ENCODE results near the gene CALU.

CALU gene

DNA sequence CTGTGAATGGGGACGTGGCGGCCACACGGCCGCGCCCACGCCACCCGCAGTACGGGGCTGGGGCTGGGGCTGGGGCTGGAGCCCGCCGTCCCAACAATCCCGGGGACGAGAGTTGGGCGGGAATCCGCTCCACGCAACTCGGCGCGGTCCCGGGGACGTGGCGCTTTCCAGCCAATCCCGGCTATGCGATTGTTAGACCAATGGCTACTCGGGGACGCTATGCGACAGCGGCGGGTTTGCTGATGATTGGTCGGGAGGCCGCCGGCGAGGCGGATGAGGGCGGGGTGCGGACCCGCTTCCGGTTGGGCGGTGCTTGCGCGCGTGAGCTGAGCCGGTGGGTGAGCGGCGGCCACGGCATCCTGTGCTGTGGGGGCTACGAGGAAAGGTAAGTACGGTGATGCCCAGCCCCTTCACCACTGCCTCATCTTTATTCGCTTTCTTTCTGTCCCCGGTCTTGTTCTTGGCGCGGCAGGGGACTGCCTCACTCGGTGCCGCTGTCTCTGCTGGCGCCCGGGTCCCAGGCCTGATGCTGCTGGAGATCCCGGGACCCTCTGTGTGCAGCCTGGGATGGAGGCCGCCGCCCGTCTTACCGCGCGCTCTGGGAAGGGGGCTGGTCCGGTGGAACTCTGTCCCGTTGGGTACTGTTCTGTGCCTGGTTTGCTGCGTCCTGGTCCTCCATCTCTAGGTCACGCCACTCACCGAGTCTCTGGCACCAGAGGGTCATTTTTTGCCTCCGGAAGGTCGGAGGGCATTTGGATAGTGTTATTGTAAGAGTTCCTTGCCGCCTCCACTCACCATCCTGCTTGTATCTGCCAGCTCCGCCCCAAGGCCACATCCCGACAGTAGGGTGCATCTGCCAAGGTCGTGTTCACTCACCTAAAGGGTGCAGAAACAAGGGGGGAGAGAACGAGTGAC, at the start of gene CALU:
CALU (plus strand) TSS at position 312 of the 915 bp plus-strand sequence. CDS start 9,225 bp downstream, outside the sequence.
- peak; percentile 96 for DNase-seq (ENCODE audit: low spot score)

GRCh38 chr7:128691227-128691626, 47.9 kb upstream of the CALU start:
- no peak for DNase-seq (ENCODE audit: low spot score)

- no peak for DNase-seq (ENCODE audit: low spot score)
These were observed 46.4 kb upstream of the CALU start for GRCh38 chr7:128692623-128693270.

GRCh38 chr7:128693373-128694015, 45.7 kb upstream of the CALU start:
- no peak for DNase-seq (ENCODE audit: low spot score)

DNA sequence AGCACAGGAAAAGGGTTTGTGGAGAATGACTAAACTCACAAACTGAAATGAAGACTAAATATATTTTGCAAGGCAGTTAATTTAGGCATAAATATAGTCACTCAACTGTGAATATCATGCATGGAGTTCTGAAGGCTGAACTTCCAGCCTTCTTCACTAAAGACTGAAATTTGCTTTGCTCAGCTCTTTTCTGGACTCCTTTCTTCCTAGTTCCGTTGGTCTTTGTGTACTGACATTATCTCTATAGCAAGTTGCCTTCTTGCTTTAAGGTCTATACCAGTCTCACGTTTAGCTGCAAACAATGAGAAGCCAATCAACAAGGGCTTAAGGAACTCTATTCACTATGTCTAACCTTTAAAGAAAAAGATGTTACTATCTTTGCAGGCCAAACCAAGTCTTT, 44.4 kb upstream of the CALU start:
- DNase-seq (ENCODE audit: low spot score) = no peak

DNA sequence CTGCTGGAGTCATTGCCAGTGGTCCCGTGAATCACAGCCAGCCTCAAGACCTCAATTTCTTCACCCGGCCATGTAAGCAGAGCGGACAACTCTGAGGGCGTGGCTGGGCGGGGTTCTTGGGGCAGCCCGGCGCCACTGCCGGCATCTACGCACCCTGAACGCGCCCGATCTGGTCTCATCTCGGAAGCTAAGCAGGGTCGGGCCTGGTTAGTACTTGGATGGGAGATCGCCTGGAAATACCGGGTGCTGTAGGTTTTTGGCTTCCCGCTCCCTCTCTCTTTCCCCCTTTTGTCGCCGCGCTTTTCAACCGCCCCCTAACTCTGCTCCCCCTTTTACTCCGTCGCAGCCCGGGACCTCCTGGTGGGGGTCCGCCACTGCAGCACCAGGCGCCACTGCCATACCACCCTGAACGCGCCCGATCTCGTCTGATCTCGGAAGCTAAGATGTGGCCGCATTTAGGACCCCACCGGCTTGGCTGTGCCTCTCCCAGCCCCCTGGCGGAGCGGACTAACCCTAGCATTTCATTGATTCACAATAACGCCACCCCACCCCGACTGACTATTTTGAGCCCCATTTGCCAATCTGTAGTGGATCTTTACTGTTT, 41.8 kb upstream of the CALU start:
- DNase-seq (ENCODE audit: low spot score) = no peak

GRCh38 chr7:128699196-128699712, 39.9 kb upstream of the CALU start:
- no peak for DNase-seq (ENCODE audit: low spot score)

DNA sequence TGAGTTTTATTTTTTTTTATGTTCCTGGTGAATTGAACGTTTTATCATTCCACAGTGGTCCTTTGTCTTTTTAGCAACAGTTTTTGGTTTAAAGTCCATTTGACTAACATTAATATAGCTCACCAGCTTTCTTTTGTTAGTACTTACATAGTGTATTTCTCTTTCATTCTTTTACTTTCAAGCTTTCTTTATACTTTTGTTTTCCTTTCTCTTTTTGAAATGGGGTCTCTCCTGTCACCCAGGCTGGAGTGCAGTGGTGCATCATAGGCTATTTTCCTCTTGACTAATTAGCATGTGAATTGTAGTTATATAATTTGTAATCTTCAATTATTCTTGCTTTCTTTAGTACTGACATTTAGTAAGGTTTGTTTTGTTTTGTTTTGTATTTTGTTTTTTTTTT, 39.3 kb upstream of the CALU start:
- no peak for DNase-seq (ENCODE audit: low spot score)

- DNase-seq (ENCODE audit: low spot score) = no peak
These were observed 37.9 kb upstream of the CALU start for GRCh38 chr7:128701062-128701785.

GRCh38 chr7:128703609-128704241, 35.4 kb upstream of the CALU start:
- no peak for DNase-seq (ENCODE audit: low spot score)

DNA sequence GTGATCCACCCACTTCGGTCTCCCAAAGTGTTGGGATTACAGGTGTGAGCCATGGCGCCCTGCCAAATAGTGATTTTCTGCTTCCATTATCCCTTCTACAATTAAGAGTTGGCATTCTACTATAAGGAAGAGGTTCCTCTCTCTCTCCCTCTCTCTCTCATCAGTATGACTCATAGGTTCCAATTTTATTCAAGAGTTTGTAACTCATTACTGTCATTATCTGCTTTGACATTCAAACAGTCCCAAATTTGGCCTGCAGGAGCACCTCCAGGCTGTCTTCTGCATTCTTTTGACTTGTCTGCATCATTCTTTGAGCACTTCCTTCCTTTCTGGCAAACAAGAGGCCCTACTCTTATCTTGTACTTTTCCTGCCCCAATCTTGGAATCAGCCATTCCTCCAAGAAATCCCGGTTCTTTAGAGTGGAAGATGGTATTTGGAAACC, 33.2 kb upstream of the CALU start:
- no peak for DNase-seq (ENCODE audit: low spot score)

DNA sequence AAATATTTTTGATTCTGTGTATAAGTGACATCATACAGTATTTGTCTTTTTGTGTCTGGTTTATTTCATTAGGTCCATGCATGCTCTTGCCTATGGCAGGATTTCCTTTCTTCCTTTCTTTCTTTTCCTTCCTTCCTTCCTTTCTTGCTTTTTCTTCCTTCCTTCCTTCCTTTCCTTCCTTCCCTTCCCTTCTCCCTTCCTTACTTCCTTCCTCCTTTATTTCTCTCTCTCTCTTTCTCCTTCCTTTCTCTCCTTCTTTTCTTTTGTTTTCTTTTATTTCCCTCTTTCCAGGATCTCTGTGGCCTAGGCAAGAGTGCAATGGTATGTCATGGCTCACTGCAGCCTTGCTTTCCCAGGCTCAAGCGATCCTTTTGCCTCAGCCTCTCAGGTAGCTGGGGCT, 31.4 kb upstream of the CALU start:
- DNase-seq (ENCODE audit: low spot score) = no peak

DNA sequence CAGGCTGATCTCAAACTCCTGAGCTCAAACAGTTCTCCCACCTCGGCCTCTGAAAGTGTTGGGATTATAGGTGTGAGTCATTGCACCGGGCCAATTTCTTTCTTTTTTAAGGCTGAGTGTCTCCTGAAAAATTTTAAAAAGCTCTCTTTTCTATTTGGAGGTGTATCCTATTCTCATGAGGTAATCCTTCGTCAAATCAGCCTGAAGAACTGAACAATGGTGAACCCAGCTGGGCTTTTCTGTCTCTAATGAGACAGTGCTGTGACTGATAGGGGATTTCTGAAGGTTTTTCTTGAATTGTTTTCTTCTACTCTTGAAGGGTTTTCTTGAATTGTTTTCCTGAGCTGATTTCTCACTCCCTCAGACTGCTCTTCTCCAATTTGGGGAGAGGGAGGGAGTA, 30.9 kb upstream of the CALU start:
- no peak for DNase-seq (ENCODE audit: low spot score)

- DNase-seq (ENCODE audit: low spot score) = no peak
These were observed 30.3 kb upstream of the CALU start for GRCh38 chr7:128708824-128709223.

DNA sequence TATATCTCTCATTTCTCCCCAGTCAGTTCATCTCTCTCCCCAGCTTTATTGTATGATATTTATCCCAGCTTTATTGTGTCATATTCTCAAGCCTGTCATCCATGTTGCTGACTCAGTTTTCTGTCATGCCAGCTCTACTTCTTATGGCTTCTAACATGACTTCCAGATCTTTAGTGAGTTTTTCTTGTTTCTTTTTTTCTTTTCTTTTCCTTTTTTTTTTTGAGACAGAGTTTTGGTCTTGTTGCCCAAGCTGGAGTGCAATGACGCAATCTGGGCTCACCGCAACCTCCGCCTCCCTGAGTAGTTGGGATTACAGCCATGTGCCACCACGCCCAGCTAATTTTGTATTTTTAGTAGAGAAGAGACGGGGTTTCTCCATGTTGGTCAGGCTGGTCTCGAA, 28.7 kb upstream of the CALU start:
- no peak for DNase-seq (ENCODE audit: low spot score)

- no peak for DNase-seq (ENCODE audit: low spot score)
These were observed 25.4 kb upstream of the CALU start for GRCh38 chr7:128713794-128714193.

DNA sequence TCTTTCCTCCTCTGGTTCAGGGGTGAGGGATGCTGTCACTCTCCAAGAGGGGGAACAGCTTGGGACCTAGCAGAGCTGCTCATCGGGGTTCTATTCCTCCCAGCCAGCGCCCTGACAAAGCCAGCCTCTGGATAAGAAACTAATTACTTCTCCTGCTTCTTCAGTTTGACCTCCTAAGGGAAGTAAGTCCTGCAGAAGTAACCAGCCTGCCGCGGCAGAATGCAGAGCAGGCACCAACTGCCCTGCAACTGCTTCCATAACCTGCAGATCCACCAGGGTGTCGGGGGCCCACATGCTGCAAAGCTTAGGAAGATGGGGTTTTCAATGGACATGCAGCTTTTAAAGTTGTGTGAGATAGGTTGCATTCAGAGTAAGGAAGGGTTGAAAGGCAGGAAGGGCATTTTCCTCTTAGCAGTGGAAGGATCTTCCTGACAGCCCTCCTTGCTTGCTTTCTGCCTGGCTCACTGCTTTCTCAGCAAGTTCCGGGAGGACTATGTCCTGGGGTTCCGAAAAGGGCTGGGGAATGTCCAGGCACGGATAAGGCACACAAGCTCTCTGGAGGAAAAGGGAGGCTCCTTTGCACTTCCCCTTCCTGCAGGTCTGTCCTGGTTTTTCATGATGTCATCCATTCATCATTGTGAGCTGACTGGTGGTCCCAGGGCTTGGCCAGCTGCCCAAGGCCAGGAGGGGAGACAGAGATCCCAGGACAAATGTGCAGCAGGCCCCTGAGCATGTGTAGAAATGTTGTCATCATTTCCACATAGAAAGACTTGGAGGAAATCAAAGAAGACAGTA, 24.3 kb upstream of the CALU start:
- DNase-seq (ENCODE audit: low spot score) = no peak

DNA sequence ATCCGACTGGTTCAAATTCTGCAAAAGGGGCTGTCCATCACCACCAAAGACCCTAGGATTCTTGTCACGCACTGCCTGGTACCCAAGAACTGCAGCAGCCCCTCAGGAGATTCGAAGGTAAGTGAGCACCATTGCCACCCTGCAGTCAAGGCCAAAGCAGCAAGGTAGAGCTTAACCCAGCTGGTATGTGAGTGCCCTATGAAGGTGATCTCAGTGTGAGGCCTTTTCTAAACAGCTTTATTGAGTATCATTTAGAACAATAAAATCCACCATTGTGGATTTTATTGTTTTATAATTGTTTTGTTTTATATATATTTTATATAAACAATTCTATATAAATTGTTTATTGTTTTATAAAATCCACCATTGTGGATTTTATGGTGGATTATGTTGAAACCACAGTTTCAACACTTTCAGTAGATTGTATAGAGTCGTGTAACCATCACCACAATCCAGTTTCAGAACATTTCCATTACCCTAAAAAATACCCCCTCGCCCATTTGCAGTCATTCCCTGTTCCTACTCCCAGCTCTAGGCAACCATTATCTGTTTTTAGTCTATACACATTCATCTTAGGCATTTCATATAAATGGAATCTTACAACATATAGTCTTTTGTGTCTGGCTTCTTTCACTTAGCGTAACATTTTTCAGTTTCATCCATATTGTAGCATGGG, 20.1 kb upstream of the CALU start:
- DNase-seq (ENCODE audit: low spot score) = no peak

GRCh38 chr7:128721376-128721775, 17.8 kb upstream of the CALU start:
- DNase-seq (ENCODE audit: low spot score) = no peak

DNA sequence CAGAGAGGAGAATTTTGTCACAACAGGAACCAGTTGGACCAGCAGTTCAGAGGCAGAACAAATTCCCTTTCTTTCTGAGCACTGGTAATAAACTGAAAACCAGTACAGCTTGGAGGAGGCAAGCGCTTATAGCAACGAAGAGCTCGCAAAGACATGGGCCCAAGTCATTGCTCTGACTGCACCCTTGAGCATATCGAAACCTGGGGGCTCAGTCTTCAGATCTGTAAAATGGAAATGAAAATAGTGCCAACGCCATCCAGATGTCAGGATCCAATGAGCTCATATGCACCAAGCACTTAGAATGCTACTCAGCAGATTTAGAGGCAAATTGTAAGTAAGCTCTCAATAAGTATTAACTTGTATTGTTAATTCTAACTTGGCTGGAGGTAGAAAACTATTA, 14.4 kb upstream of the CALU start:
- no peak for DNase-seq (ENCODE audit: low spot score)
